ES-I3 (cell line): Measurements from ENCODE around the gene RNF10.

ENCODE experiments used
- H3K36me3 ChIP-seq: 2 replicates; pipeline ENCODE4 v1.6.1; 2013; ENCODE audit warnings: mild to moderate bottlenecking, low read length, control low read depth, moderate library complexity; ENCODE audit not compliant: insufficient read depth
- H3K4me1 ChIP-seq: 2 replicates; pipeline ENCODE4 v1.6.1; 2013; ENCODE audit warnings: mild to moderate bottlenecking, control low read depth, low read length; ENCODE audit not compliant: insufficient read depth
- H3K9ac ChIP-seq: 2 replicates; pipeline ENCODE4 v1.6.1; 2013; ENCODE audit warnings: low read depth, mild to moderate bottlenecking, low read length, moderate library complexity
- H3K9me3 ChIP-seq: 2 replicates; pipeline ENCODE4 v1.6.1; 2013; ENCODE audit warnings: mild to moderate bottlenecking, low read length, moderate library complexity; ENCODE audit not compliant: control insufficient read depth, insufficient read depth

The RNF10 gene

GRCh38 chr12:120537856-120538220 is 3.7 kb downstream of the RNF10 start:
- Histone ChIP-seq H3K9me3 (no peaks in the 10 kb centered on the region), H3K36me3 (no peaks in the 10 kb centered on the region; the same call in 1 of the 2 replicates), H3K9ac (peak overlapping the region; percentile 2; the same call in 1 of the 2 replicates), H3K4me1 (peaks cover 25% of the 10 kb centered on the region)

- H3K4me1 ChIP-seq = peaks cover 25% of the 10 kb centered on the region
- no peak overlapping the region for H3K9ac ChIP-seq
- no peaks in the 10 kb centered on the region; the same call in 1 of the 2 replicates for H3K36me3 ChIP-seq
- no peaks in the 10 kb centered on the region for H3K9me3 ChIP-seq
Observed at GRCh38 chr12:120538281-120539156, 4.4 kb downstream of the RNF10 start.

- Histone ChIP-seq H3K4me1 (peaks cover 25% of the 10 kb centered on the region), H3K9ac (no peak overlapping the region), H3K36me3 (no peaks in the 10 kb centered on the region; the same call in none of the 2 replicates), H3K9me3 (no peaks in the 10 kb centered on the region)
Observed at GRCh38 chr12:120539303-120539702, 5.1 kb downstream of the RNF10 start.

GRCh38 chr12:120540445-120540844 is 6.3 kb downstream of the RNF10 start:
- no peaks in the 10 kb centered on the region for H3K9me3 ChIP-seq
- H3K4me1 ChIP-seq = peaks cover 25% of the 10 kb centered on the region
- H3K36me3 ChIP-seq = no peaks in the 10 kb centered on the region; the same call in none of the 2 replicates
- H3K9ac ChIP-seq = no peak overlapping the region

- no peaks in the 10 kb centered on the region for H3K9me3 ChIP-seq
- H3K4me1 ChIP-seq = peaks cover 12% of the 10 kb centered on the region
- no peak overlapping the region for H3K9ac ChIP-seq
- H3K36me3 ChIP-seq = peaks cover 4% of the 10 kb centered on the region
Observed at GRCh38 chr12:120542166-120542565, 8.0 kb downstream of the RNF10 start.

- Histone ChIP-seq H3K9me3 (no peaks in the 10 kb centered on the region), H3K9ac (no peak overlapping the region), H3K4me1 (no peaks in the 10 kb centered on the region), H3K36me3 (peaks cover 21% of the 10 kb centered on the region)
Observed at GRCh38 chr12:120544691-120545090, 10.5 kb downstream of the RNF10 start.

GRCh38 chr12:120546050-120546386 is 11.9 kb downstream of the RNF10 start:
- Histone ChIP-seq H3K36me3 (peaks cover 21% of the 10 kb centered on the region), H3K4me1 (no peaks in the 10 kb centered on the region), H3K9ac (no peak overlapping the region), H3K9me3 (no peaks in the 10 kb centered on the region)

- peaks cover 18% of the 10 kb centered on the region for H3K36me3 ChIP-seq
- no peaks in the 10 kb centered on the region for H3K9me3 ChIP-seq
- H3K9ac ChIP-seq = no peak overlapping the region
- no peaks in the 10 kb centered on the region for H3K4me1 ChIP-seq
Observed at GRCh38 chr12:120554678-120555077, 20.5 kb downstream of the RNF10 start.

GRCh38 chr12:120557589-120557988 is 23.4 kb downstream of the RNF10 start:
- Histone ChIP-seq H3K4me1 (no peaks in the 10 kb centered on the region), H3K36me3 (peaks cover 27% of the 10 kb centered on the region), H3K9ac (no peak overlapping the region), H3K9me3 (no peaks in the 10 kb centered on the region)

GRCh38 chr12:120562906-120563305 is 28.8 kb downstream of the RNF10 start:
- no peaks in the 10 kb centered on the region for H3K9me3 ChIP-seq
- no peaks in the 10 kb centered on the region for H3K4me1 ChIP-seq
- no peak overlapping the region for H3K9ac ChIP-seq
- H3K36me3 ChIP-seq = peaks cover 48% of the 10 kb centered on the region

GRCh38 chr12:120563495-120563894 is 29.3 kb downstream of the RNF10 start:
- Histone ChIP-seq H3K9ac (no peak overlapping the region), H3K4me1 (no peaks in the 10 kb centered on the region), H3K36me3 (peaks cover 48% of the 10 kb centered on the region), H3K9me3 (no peaks in the 10 kb centered on the region)

- no peak overlapping the region for H3K9ac ChIP-seq
- H3K9me3 ChIP-seq = no peaks in the 10 kb centered on the region
- no peaks in the 10 kb centered on the region for H3K4me1 ChIP-seq
- peaks cover 34% of the 10 kb centered on the region for H3K36me3 ChIP-seq
Observed at GRCh38 chr12:120571299-120571698, 37.1 kb downstream of the RNF10 start.

GRCh38 chr12:120573560-120573959 is 39.4 kb downstream of the RNF10 start:
- H3K4me1 ChIP-seq = no peaks in the 10 kb centered on the region

GRCh38 chr12:120574106-120574505 is 40.0 kb downstream of the RNF10 start:
- H3K36me3 ChIP-seq = peaks cover 39% of the 10 kb centered on the region

More at GRCh38 chr12:120573560-120573959, 39.4 kb downstream of the RNF10 start:
- Histone ChIP-seq H3K9me3 (no peaks in the 10 kb centered on the region), H3K36me3 (peaks cover 40% of the 10 kb centered on the region), H3K9ac (no peak overlapping the region)

GRCh38 chr12:120579179-120579578 is 45.0 kb downstream of the RNF10 start:
- Histone ChIP-seq H3K4me1 (no peaks in the 10 kb centered on the region), H3K36me3 (peaks cover 27% of the 10 kb centered on the region), H3K9me3 (no peaks in the 10 kb centered on the region), H3K9ac (no peak overlapping the region)

More at GRCh38 chr12:120574106-120574505, 40.0 kb downstream of the RNF10 start:
- no peak overlapping the region for H3K9ac ChIP-seq
- H3K4me1 ChIP-seq = no peaks in the 10 kb centered on the region
- H3K9me3 ChIP-seq = no peaks in the 10 kb centered on the region
